ENCODE results near the gene KCNMA1.

GRCh38 chr10:77582710-77583115 is 54.9 kb downstream of the KCNMA1 start:
- TF ChIP-seq CTCF (IDR thresholded peaks at IDR 0.05) (no peak), RAD21 (IDR thresholded peaks at IDR 0.05; ENCODE audit: low read length) (no peak)

Measured in SK-N-SH (cell line).